Activated B cell treated with CpG ODN at 0.5 μM for 24 hours (primary cell): ENCODE measurements around the gene BCL11B. TPM values are rescaled to one million over a fixed set of nuclear protein-coding genes. Genes with fewer than 3 reads are reported as not detected.

ENCODE experiments used
- ATAC-seq: fragments of 200-7000 bp; cut with Tn5 transposase; one replicate; pipeline ENCODE4 v1.10.0; 2021; ENCODE audit warnings: low read depth, mild to moderate bottlenecking, moderate library complexity
- CTCF ChIA-PET: fragments of 350-600 bp; sonication (Branson Sonifier 250); formaldehyde crosslinking; loops from one replicate; lab custom pipeline; 2021; ENCODE audit warnings: antibody characterized with exemption; lab: Charles Lee
- POLR2A ChIA-PET: fragments of 350-600 bp; sonication (Branson Sonifier 250); formaldehyde crosslinking; loops from one replicate; lab custom pipeline; 2021; ENCODE audit warnings: antibody characterized with exemption; lab: Charles Lee
- DNase-seq: peaks from one replicate; pipeline ENCODE4 v3.0.0; 2022
- H3K27ac Mint-ChIP-seq: one replicate; pipeline ENCODE4 v1.8.0; 2020; ENCODE audit warnings: mixed read lengths
- H3K27me3 Mint-ChIP-seq: one replicate; pipeline ENCODE4 v1.8.0; 2021; ENCODE audit warnings: mixed read lengths
- H3K36me3 Mint-ChIP-seq: one replicate; pipeline ENCODE4 v1.8.0; 2021; ENCODE audit warnings: low read depth, mixed read lengths
- H3K4me1 Mint-ChIP-seq: one replicate; pipeline ENCODE4 v1.8.0; 2021; ENCODE audit warnings: mixed read lengths
- H3K4me3 Mint-ChIP-seq: one replicate; pipeline ENCODE4 v1.8.0; 2020; ENCODE audit warnings: mild to moderate bottlenecking, mixed read lengths
- H3K9me3 Mint-ChIP-seq: one replicate; pipeline ENCODE4 v1.8.0; 2020; ENCODE audit warnings: mixed read lengths
- CTCF ChIP-seq: fragments of 200-600 bp; IDR thresholded peaks from one replicate; pipeline ENCODE4 v1.8.0; 2022; ENCODE audit warnings: antibody characterized with exemption, mild to moderate bottlenecking
- intact Hi-C: fragments of 100-400 bp; cut with micrococcal nuclease; formaldehyde crosslinking; loops from one replicate; pipeline ENCODE4 v1.15.1; 2024
- total RNA-seq: library from RNA; stranded (reverse); gene quantifications from 2 replicates; pipeline ENCODE4 v1.2.3, GENCODE V29; 2022

The BCL11B gene
- total RNA-seq, 1 donor from 2014 or later, result 0.13 TPM

GRCh38 chr14:99217066-99217955, 54.7 kb downstream of the BCL11B start:
- DNase-seq (no peak), ATAC-seq (no peak)
- no peak overlapping the region for H3K27ac Mint-ChIP-seq
- H3K9me3 Mint-ChIP-seq, result no peaks in the 10 kb centered on the region
- no peak overlapping the region for H3K4me3 Mint-ChIP-seq
- no peaks in the 10 kb centered on the region for H3K27me3 Mint-ChIP-seq
- no peaks in the 10 kb centered on the region for H3K4me1 Mint-ChIP-seq
- ChIA-PET POLR2A (no interaction called here), CTCF (no interaction called here)
- intact Hi-C loops, result no loop called here
- H3K36me3 Mint-ChIP-seq, result no peaks in the 10 kb centered on the region
- TF ChIP-seq CTCF, result no peak

- ChIA-PET POLR2A (no interaction called here), CTCF (no interaction called here)
- Mint-ChIP-seq H3K9me3 (no peaks in the 10 kb centered on the region), H3K27me3 (no peaks in the 10 kb centered on the region), H3K27ac (no peak overlapping the region), H3K4me1 (no peaks in the 10 kb centered on the region), H3K36me3 (no peaks in the 10 kb centered on the region), H3K4me3 (no peak overlapping the region)
- DNase-seq, result no peak
- no peak for TF ChIP-seq CTCF
- ATAC-seq, result no peak
- intact Hi-C loops, result no loop called here
Measured at GRCh38 chr14:99216191-99216590, 55.8 kb downstream of the BCL11B start.

- ChIA-PET POLR2A (no interaction called here), CTCF (no interaction called here)
- Mint-ChIP-seq H3K4me1 (no peaks in the 10 kb centered on the region), H3K27ac (no peak overlapping the region), H3K9me3 (no peaks in the 10 kb centered on the region), H3K27me3 (no peaks in the 10 kb centered on the region), H3K4me3 (no peak overlapping the region), H3K36me3 (no peaks in the 10 kb centered on the region)
- ATAC-seq, result no peak
- intact Hi-C loops, result no loop called here
- no peak for DNase-seq
- no peak for TF ChIP-seq CTCF
Measured at GRCh38 chr14:99215277-99215676, 56.7 kb downstream of the BCL11B start.

GRCh38 chr14:99214701-99215100, 57.3 kb downstream of the BCL11B start:
- Mint-ChIP-seq H3K36me3 (no peaks in the 10 kb centered on the region), H3K4me1 (no peaks in the 10 kb centered on the region), H3K4me3 (no peak overlapping the region), H3K9me3 (no peaks in the 10 kb centered on the region), H3K27me3 (no peaks in the 10 kb centered on the region), H3K27ac (no peak overlapping the region)
- ATAC-seq (no peak), DNase-seq (no peak)
- intact Hi-C loops, result no loop called here
- TF ChIP-seq CTCF, result no peak
- ChIA-PET CTCF (no interaction called here), POLR2A (no interaction called here)

GRCh38 chr14:99213527-99213971, 58.4 kb downstream of the BCL11B start:
- no peak overlapping the region for H3K27ac Mint-ChIP-seq
- CTCF ChIA-PET, result interaction anchor here (0.6 kb wide), 1 partner anchor 1302 kb away, joined by 3 read pairs; no protein-coding TSS in a partner anchor
- no peaks in the 10 kb centered on the region for H3K4me1 Mint-ChIP-seq
- H3K27me3 Mint-ChIP-seq, result no peaks in the 10 kb centered on the region
- H3K36me3 Mint-ChIP-seq, result no peaks in the 10 kb centered on the region
- POLR2A ChIA-PET, result no interaction called here
- TF ChIP-seq CTCF, result no peak
- DNase-seq (no peak), ATAC-seq (no peak)
- no peaks in the 10 kb centered on the region for H3K9me3 Mint-ChIP-seq
- intact Hi-C loops, result no loop called here
- no peak overlapping the region for H3K4me3 Mint-ChIP-seq
